ENCODE data around the gene RFT1.

- no peak for TF ChIP-seq POLR2A (IDR thresholded peaks at IDR 0.05; ENCODE audit: low read length)
- no peak for TF ChIP-seq GATA1 (IDR thresholded peaks at IDR 0.05; ENCODE audit: low read depth, low read length)
Measured at GRCh38 chr3:53140847-53141845, 10.9 kb upstream of the RFT1 start.

Measured in erythroblast (primary cell).